ENCODE results near the gene GLRX2.

Gene GLRX2

GRCh38 chr1:193111641-193112090 is 6.5 kb upstream of the GLRX2 start:
- DNase-seq, result no peak

DNA sequence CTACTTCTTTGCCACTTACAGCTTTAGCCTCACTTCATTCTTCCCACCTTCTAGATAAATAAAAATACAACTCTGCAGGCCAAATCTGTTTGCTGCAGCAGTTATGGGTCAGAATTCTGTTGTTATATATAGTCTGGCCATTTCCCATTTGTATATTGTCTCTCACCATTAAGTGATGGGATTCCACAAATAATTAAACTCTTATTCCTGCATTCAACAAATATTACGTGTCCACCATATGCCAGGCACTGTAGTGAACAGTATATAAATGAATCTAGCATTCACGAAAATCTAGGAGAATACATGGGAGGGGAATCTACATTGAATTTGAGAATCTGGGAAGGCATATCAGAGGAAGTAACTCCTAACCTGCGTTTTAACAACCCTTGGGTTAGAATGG is 5.7 kb upstream of the GLRX2 start:
- DNase-seq, result no peak

DNA sequence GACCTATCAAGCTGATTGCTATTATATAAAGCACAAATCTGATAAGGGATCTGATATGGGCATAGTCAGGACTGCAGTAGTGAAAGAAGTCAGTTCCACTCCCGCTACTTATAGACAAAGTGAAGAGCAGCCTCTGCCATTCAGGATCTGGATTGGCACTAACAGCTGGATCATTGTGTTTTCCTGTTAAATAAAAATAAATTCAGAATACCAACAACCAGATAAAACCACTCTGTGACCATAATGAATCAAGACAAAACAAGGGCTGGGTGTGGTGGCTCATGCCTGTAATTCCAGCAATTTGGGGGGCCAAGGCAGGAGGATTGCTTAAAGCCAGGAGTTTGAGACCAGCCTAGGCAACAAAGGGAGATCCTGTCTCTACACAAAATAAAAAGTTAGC is 5.0 kb upstream of the GLRX2 start:
- no peak for DNase-seq

DNA sequence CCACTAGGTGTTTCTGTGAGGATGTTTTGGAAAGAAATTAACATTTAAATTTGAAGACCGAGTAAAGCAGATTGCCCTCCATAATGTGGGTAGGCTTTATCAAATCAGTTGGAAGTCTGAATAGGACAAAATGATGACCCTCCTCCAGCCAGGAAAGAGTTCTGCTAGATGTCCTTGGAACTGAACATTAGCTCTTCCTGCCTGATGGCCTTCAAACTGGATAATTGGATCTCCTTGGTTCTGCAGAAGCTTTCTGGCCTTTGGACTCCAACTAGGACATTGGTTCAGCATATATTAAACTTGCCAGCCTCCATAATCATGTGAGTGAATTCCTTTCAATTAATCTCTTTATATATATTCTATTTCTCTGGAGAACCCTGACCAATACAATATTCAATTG is 4.4 kb upstream of the GLRX2 start:
- DNase-seq, result no peak

DNA sequence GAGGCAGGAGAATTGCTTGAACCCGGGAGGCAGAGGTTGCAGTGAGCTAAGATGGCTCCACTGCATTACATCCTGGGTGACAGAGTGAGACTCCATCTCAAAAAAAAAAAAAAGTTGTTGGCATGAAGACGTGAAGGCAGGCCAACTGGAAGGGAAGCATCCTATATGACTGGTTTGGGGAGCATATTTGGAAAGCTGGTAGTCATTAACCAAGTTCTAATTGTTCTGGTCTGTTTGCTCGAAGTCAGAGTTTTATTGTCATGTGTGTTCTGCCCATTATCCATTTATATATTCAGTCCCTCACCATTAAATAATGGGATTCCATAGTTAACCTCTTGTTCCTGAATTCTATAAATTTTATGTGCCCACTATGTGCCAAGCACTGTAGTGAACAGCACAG is 3.3 kb upstream of the GLRX2 start:
- no peak for DNase-seq

DNA sequence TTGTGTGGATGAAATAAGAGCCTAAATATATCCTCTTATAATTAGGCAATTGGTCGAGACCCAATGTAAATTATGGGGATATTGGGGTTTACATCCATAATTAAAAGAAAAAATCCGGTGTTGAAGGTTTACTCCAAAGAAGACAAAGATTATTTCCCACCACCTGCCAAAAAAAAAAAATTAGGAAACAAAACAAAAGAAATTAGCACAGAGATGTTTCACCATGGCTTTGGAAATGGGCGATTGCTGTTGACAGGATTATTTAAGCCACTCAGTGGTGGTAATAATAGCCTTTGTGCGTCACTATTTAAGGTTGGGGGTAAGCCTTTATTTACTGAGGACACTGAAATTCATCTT is 585 bp upstream of the GLRX2 start:
- DNase-seq, result no peak

DNA sequence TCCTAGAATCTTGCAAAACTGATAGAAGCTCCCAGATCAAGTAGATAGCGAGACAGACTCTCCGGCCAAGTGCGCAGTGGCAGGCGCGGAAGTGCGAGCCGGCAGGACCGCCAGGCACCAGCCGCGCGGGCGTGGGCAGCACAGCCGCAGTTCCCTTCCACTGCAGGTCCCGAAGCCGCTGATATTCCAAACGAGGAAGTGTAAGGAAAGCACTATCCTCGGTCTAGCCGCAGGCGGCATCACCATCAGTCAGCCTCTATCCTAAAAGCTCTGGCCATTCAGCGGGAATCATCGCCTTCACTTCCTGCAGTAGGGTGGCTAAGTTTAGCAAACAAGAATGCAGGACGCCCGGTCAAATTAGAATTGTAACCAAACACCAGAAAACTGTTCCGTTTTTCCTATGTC is 710 bp downstream of the GLRX2 start:
- no peak for DNase-seq

GRCh38 chr1:193103759-193104501 is 1.3 kb downstream of the GLRX2 start:
- no peak for DNase-seq

GRCh38 chr1:193102662-193103061 is 2.6 kb downstream of the GLRX2 start:
- no peak for DNase-seq

GRCh38 chr1:193094112-193094511 is 11.1 kb downstream of the GLRX2 start:
- DNase-seq, result no peak

- DNase-seq, result no peak
These were observed 14.3 kb downstream of the GLRX2 start for GRCh38 chr1:193090865-193091264.

- no peak for DNase-seq
These were observed 17.3 kb downstream of the GLRX2 start for GRCh38 chr1:193087893-193088292.

DNA sequence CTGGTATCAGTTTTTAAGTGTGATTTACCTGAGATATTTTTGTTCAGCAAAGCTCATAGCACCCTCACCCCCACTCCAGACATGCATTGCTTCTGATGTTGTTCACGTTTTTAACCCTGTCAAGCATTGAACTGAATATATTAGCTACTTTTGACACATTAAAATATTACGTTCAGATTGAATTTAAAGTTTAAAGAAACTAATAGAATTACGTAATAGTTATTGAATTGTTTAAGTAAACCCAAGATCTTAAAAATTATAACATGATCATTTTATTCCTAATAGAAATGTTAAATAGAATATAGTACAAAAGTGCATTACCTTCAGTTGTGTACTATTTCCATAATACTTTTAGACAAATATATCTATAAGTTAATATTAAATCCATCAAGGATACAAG is 18.9 kb downstream of the GLRX2 start:
- DNase-seq, result no peak

- no peak for DNase-seq
These were observed 20.0 kb downstream of the GLRX2 start for GRCh38 chr1:193085263-193085662.

DNA sequence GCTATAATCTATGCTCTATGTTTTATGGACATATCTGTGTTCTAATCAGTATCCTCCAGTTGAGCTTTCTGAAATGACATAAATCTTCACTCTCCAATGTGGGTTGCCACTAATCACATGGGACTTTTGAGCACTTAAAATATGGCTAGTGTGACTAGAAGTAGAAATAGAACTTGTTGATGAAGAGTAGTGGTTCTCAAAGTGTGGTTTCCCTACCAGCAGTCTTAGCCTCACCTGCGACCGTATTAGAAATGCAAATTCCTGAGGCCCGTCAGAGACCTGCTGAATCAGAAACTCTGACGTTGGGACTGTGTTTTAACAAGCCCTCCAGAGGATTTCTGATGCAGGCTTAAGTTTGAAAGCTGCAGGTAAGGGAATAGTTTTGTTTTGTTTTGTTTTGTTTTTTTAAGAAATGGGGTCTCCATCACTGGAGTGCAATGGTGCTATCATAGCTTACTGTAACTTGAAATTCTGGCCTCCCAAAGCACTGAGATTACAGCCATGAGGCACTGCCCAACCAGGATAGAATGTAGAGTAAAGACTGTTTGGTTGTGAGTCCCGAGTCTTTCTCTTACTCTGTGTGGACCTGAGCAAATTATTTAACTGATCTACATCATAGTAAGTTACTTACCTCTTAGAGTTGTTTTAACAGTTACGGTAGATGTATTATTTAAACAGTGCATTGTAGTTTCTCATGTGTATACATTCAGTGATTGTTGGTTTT is 21.7 kb downstream of the GLRX2 start:
- no peak for DNase-seq

DNA sequence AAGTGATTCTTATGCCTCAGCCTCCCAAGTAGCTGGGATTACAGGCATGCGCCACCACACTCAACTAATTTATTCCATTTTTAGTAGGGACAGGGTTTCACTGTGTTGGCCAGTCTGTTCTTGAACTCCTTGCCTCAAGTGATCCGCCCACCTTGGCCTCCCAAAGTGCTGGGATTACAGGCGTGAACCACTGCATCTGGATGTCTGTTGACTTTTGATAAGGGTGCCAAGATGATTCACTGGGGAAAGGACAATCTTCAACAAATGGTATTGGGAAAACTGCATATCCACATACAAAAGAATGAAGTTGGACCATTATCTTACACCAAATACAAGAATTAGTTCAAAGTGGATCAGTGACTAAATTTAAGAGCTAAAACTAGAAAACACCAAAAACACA is 26.0 kb downstream of the GLRX2 start:
- DNase-seq, result no peak

- no peak for DNase-seq
These were observed 27.2 kb downstream of the GLRX2 start for GRCh38 chr1:193077991-193078390.

DNA sequence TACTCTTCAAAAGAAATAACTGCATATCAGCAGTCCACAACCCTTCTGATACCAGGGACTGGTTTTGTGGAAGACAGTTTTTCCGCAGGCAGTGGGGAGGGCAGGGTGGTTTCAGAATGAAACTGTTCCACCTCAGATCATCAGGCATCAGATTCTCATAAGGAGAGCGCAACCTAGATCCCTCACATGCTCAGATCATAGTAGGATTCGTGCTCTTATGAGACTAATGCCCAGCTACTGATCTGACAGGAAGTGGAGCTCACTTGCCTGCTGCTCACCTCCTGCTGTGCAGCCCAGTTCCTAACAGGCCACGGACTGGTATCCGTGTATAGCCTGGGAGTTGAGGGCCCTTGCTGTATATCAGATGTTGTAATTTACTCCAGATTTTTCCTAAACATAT is 34.3 kb downstream of the GLRX2 start:
- DNase-seq, result no peak

DNA sequence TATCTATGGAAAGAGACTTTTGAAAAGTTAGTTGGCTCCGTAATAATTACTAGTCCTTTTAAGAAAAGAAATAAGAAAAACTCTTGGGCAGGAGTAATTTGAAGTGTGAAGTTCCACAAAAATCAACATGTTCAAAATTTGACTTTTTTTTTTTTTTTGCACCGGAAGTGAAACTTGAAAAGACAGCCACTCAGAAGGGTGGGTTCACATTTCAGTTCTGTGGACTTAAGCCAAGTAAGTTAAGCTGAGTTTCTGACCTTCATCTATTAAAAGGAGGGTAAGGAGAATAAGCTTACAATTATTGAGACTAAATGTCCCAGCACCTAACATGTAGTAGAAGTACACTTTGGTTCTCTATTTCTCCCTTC is 34.8 kb downstream of the GLRX2 start:
- DNase-seq, result no peak

- no peak for DNase-seq
These were observed 35.3 kb downstream of the GLRX2 start for GRCh38 chr1:193069748-193070385.

GRCh38 chr1:193068013-193068412 is 37.2 kb downstream of the GLRX2 start:
- DNase-seq, result no peak

DNA sequence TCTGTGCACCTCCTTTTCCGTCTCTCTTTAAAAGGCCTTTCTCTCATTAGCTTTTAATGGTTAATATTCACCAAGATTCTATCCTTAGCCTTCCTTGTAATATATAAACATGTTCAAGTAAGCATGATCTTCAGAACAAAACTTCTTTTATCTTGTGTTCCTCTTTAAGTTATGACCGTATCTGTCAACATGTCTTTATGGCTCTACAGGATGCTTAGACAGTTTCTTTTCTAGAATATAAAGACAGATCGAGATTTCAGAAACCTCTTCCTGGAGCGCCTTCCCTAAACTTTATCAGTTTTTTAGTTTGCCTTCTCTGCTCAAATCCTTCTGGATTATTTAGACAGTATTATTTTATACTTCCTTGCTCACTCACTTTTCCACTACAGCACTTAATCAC is 38.6 kb downstream of the GLRX2 start:
- no peak for DNase-seq

DNA sequence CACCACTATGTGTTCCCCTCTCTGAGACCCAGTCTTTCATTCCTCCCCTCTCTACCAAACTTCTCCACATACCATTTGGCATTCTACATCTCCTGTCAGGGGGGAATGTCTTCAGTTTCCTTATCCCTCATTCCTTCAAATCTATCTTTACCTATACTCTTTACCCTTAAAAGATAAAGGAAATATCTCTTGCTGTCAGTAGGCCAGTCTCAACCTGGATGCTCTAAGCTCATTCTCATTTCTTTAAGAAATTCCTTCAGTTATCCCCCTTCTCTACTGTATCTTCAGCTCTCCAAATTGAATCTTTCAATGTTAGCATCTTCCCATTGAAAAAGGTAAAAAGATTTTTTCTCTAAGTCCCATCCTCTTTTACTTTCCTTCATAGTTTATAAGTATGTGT is 39.3 kb downstream of the GLRX2 start:
- no peak for DNase-seq

DNA sequence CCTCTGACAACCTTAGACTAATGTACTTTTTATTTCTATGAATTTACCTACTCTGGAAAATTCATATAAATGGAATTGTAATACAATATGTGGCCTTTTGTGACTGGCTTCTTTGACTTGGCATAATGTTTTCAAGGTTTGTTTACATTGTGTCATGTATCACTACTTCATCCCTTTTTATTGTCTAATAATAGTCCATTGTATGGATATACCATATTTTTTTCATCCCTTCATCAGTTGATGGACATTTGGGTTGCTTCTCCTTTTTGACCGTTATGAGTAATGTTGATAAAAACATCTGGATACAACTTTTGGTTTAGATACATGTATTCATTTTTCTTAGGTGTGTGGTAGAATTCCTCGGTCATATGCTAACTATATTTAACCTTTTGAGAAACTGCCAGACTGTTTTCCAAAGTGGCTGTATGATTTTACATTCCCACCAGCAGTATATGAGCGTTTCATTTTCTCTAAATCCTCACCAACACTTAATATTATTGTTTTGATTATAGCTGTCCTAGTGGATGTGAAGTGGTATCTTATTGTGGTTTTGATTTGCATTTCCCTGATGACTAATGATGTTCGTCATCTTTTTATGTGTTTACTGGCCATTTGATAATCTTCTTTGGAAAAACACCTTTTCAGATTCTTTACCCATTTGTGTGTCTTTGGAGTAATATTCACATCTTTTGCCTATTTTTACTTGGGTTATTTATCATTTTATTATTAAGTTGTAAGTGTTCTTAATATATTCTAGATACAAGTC is 42.3 kb downstream of the GLRX2 start:
- no peak for DNase-seq
